AG08395 (cell line): ENCODE results near the gene SP110.
"Not testable (repeated sequence)": the region's sequence is repeated elsewhere in the genome, so short reads cannot be mapped to it uniquely, and the experiment has no call there.

Experiments used
- DNase-seq: peaks from one replicate; pipeline ENCODE4 v3.0.0; 2012; ENCODE audit warnings: mixed read lengths, low spot score

SP110 gene

GRCh38 chr2:230219419-230220331, at the start of gene SP110:
TSS of gene SP110 (minus strand) at chr2:230219984. CDS start at chr2:230216927, 3,057 bp downstream.
- DNase-seq, result peak; percentile 85

- no peak for DNase-seq
These were observed 48.9 kb upstream of the SP110 start for GRCh38 chr2:230268606-230269243.

GRCh38 chr2:230267556-230267955, 47.8 kb upstream of the SP110 start:
- no peak for DNase-seq

DNA sequence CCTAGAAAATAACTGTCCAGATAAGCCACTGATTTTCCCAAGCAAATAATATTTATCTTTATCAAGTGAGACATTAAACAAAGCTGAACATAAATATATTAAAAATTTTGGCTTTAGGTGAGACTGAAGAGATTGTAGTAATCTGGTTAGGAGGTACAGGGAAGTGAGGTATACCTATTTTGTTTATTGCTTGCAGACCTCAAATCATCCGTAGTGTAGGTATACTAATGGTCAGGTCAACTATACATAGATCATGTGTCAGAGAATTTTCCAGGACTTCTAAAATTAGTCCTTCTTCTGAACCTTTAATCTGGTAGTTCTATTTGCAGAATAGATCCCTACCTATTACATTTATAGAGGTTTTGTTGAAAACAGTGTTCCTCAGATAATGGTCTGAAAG, 47.3 kb upstream of the SP110 start:
- DNase-seq, result no peak

DNA sequence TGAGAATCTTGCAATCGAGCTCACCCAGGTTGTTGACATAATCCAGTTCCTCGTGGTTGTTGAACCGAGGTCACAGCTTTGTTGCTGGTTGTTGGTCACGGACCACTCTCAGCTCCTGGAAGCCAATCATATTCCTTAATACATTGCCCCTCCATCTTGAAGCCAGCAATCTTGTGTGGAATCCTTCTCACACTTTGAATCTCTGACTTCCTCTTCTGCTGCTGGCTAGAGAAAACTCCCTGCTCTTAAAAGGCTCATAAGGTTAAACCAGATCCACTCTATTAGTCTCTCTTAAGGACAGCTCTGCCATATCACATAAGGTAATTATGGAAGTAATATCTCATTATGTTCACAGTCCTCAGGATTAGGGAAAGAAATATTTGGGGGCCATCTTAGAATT, 46.9 kb upstream of the SP110 start:
- no peak for DNase-seq

- not testable (repeated sequence) for DNase-seq
These were observed 45.2 kb upstream of the SP110 start for GRCh38 chr2:230264945-230265344.

GRCh38 chr2:230262246-230262645, 42.5 kb upstream of the SP110 start:
- DNase-seq, result no peak

GRCh38 chr2:230258483-230258882, 38.7 kb upstream of the SP110 start:
- no peak for DNase-seq

GRCh38 chr2:230256733-230257332, 37.0 kb upstream of the SP110 start:
- DNase-seq, result no peak

DNA sequence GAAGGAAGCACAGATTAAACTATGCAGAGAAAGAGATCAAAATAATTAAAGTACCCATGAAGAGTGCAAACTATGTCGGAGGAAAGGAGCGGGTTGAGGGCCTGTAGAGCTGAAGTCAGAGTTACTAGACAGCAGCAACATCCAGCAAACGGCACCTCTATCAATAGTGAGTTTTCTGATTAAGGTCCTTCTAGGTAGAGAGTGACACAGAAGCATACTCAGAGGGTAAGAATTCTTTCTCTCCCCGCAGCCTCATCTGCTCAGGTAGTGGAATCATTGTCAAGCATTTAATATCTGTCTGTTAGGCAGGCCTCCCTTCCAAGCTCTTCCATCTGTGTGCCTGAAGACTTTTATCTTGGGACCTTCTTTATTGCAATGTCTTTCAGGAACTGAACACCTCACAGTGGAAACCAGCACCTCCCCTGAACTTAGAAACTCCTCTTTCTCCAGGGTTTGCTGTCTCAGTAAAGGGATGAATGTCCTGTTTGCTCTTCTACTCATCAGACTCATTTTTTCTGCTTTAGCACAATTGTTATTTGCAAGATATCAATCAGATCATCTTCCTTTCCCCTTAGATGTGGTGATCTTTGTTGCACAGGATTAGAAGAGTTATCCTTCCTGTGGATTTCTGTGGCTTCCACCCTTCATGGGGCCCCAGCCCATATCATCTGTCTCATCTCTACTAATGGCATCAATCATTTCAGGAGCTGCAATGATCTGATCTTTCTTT, 34.5 kb upstream of the SP110 start:
- no peak for DNase-seq

GRCh38 chr2:230250231-230250630, 30.4 kb upstream of the SP110 start:
- no peak for DNase-seq

DNA sequence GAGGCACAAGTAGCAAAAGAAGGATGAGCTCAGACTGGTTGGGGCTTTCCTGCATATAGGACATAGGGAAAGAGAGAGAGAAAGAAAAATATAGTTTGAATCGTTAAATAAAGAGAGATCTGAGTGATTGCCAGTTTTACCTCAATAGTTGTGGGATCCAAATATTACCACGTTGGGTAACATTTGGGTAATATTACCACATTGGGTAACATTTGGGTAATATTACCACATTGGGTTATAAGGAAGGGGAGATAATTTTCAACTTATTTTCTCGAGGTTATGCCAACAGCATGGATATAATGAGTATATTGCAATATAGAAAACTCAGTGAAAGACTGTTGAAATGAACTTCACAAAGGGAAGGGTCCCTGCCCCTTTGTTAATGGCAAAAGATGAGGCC, 26.4 kb upstream of the SP110 start:
- no peak for DNase-seq

- no peak for DNase-seq
These were observed 24.4 kb upstream of the SP110 start for GRCh38 chr2:230244211-230244610.

- no peak for DNase-seq
These were observed 15.1 kb upstream of the SP110 start for GRCh38 chr2:230234845-230235244.

DNA sequence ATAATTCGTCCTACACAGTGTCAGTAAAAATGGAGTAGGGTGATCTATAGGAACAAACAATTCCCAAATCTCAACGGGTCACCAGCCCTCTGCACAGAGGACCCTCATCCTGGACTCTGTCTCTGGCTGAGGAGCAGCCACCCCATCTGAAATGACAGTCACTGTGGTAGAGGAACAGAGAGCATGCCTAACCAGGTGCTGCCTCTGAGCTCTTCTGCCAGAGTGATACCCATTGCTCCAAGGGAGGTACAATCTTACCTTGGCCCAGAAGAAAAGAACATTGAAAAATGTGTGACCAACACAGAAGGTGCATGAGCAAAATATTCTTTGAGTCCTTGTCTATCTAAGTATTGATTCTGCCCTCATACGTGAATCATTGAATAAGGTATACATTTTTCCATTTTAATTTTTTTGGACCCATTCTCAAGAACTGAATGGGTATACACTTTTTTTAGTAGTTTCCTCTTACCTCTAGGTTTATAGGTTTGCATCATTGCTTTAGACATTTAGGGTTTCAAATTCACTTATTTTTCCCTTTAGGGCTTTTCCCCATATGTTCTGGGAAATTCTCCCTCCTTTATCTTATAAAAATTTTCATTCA, 14.4 kb upstream of the SP110 start:
- DNase-seq, result no peak

- no peak for DNase-seq
These were observed 11.5 kb upstream of the SP110 start for GRCh38 chr2:230231251-230231650.

DNA sequence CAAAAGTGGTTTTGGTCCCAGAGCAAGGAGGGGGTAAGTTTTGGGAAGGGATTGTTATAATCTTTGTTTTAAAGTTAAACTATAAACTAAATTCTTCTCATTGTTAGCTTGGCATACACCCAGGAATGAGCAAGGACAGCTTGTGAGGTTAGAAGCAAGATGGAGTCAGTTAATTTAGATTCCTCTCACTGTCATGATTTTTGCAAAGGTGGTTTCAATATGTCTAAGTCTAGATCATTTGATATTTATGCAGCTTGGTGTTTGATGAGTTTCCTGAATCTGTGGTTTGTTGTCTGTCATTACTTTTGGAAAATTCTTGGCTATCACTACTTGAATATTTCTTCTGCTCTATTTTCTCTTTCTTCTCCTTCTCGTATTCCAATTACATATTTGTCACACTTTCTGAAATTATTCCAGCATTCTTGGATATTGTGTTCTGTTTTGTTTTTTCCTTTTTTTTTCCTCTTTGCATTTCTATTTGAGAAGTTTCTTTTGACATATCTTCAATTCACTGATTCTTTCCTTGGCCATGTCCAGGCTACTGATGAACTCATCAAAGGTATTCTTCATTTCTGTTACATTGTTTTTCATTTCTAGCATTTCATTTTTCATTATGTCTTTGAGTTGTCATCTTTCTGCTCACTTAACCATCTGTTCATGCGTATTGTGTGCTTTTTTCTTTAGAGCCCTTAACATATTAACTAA, 10.9 kb upstream of the SP110 start:
- no peak for DNase-seq

GRCh38 chr2:230230087-230230486, 10.3 kb upstream of the SP110 start:
- no peak for DNase-seq

GRCh38 chr2:230227216-230227615, 7.4 kb upstream of the SP110 start:
- DNase-seq, result no peak

DNA sequence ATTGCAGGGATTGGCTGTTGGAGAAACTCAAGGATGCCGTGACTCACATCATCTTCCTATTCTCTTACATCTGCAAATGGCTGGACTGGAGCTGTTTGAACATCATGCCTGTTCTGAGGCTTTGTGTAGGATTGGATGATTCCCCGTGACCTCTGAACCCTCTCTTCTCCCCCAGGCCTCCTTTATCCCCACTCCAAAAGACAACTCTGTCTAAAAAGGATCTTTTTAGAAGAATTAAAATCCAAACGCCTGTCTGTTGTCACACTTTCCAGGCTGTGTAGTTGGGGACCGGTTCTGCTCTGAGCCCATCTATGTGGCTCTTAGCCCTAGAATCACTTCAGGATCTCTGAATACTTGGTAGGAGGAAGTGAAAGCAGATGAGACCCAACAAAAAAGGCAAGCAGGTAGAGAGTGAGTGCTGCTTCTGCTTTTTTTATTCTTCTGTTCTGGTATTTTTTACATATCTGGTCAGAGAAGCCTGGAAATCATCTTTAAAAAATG, 6.3 kb upstream of the SP110 start:
- no peak for DNase-seq

- DNase-seq, result no peak
These were observed 5.7 kb upstream of the SP110 start, which contains the start of gene SP140 for GRCh38 chr2:230225486-230225885. TSS of gene SP140 (plus strand) at chr2:230225736. CDS start at chr2:230225845, 109 bp downstream.
